Measurements from ENCODE around the gene SUB1.
A peak's percentile ranks its signal among the peaks of the same experiment; 100 is the strongest.
"Not testable (repeated sequence)": the region's sequence is repeated elsewhere in the genome, so short reads cannot be mapped to it uniquely, and the experiment has no call there.

The SUB1 gene

GRCh38 chr5:32598997-32599549 lies 13.7 kb downstream of the SUB1 start:
- DNase-seq (ENCODE audit: low read depth in 2 of 2): no peak

GRCh38 chr5:32600054-32600622 lies 14.8 kb downstream of the SUB1 start:
- DNase-seq (ENCODE audit: low read depth in 2 of 2): no peak

- DNase-seq (ENCODE audit: low read depth in 2 of 2): no peak
These were observed 16.4 kb downstream of the SUB1 start for GRCh38 chr5:32601623-32602295.

- no peak for DNase-seq (ENCODE audit: low read depth in 2 of 2)
These were observed 17.5 kb downstream of the SUB1 start for GRCh38 chr5:32602906-32603305.

- no peak for DNase-seq (ENCODE audit: low read depth in 2 of 2)
These were observed 19.7 kb downstream of the SUB1 start for GRCh38 chr5:32604800-32605765.

GRCh38 chr5:32605766-32606152 lies 20.4 kb downstream of the SUB1 start:
- DNase-seq (ENCODE audit: low read depth in 2 of 2): no peak

- DNase-seq (ENCODE audit: low read depth in 2 of 2): no peak
These were observed 27.0 kb downstream of the SUB1 start for GRCh38 chr5:32612134-32612888.

- peak; percentile 55 to 71 for DNase-seq (ENCODE audit: low read depth in 2 of 2)
These were observed 27.8 kb downstream of the SUB1 start for GRCh38 chr5:32613050-32613672.

- no peak for DNase-seq (ENCODE audit: low read depth in 2 of 2)
These were observed 29.9 kb downstream of the SUB1 start for GRCh38 chr5:32615236-32615635.

- no peak for DNase-seq (ENCODE audit: low read depth in 2 of 2)
These were observed 33.6 kb downstream of the SUB1 start for GRCh38 chr5:32618962-32619361.

GRCh38 chr5:32621256-32621655 lies 35.9 kb downstream of the SUB1 start:
- no peak for DNase-seq (ENCODE audit: low read depth in 2 of 2)

GRCh38 chr5:32625106-32625505 lies 39.7 kb downstream of the SUB1 start:
- no peak for DNase-seq (ENCODE audit: low read depth in 2 of 2)

GRCh38 chr5:32625547-32625946 lies 40.2 kb downstream of the SUB1 start:
- DNase-seq (ENCODE audit: low read depth in 2 of 2): no peak

GRCh38 chr5:32627219-32627870 lies 42.0 kb downstream of the SUB1 start:
- DNase-seq (ENCODE audit: low read depth in 2 of 2): no peak

- no peak for DNase-seq (ENCODE audit: low read depth in 2 of 2)
These were observed 42.9 kb downstream of the SUB1 start for GRCh38 chr5:32628049-32628844.

GRCh38 chr5:32630867-32631491 lies 45.6 kb downstream of the SUB1 start:
- no peak for DNase-seq (ENCODE audit: low read depth in 2 of 2)

GRCh38 chr5:32633017-32633416 lies 47.7 kb downstream of the SUB1 start:
- not testable (repeated sequence) for DNase-seq (ENCODE audit: low read depth in 2 of 2)

GRCh38 chr5:32638309-32638708 lies 53.0 kb downstream of the SUB1 start:
- no peak for DNase-seq (ENCODE audit: low read depth in 2 of 2)

GRCh38 chr5:32639943-32640342 lies 54.6 kb downstream of the SUB1 start:
- no peak for DNase-seq (ENCODE audit: low read depth in 2 of 2)
